ENCODE results near the gene REP15.
"Not testable (repeated sequence)": the region's sequence is repeated elsewhere in the genome, so short reads cannot be mapped to it uniquely, and the experiment has no call there.

The REP15 gene, protein sequence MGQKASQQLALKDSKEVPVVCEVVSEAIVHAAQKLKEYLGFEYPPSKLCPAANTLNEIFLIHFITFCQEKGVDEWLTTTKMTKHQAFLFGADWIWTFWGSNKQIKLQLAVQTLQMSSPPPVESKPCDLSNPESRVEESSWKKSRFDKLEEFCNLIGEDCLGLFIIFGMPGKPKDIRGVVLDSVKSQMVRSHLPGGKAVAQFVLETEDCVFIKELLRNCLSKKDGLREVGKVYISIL

DNA sequence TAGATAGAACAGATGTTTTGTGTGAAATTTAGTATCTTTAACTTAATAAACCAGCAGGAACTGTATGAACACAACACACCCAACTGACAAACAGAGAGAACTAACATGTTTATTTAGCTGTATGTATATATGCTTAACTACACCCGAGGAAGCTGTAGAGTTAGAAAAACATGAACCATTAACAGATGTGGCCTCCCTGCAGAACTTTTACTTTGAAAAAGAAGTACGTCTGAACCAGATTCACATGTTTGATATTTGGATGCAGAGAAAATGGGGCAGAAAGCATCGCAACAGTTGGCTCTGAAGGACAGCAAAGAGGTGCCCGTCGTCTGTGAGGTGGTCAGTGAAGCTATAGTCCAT is at the start of gene REP15:
REP15 (plus strand) TSS at position 155 of the 360 bp plus-strand sequence; CDS start at position 271, 116 bp downstream.
- DNase-seq (ENCODE audit: extremely low spot score): no peak
- TF ChIP-seq CTBP1 (IDR thresholded peaks at IDR 0.05; ENCODE audit: borderline replicate concordance) (no peak), SP1 (IDR thresholded peaks at IDR 0.05) (no peak), PKNOX1 (IDR thresholded peaks at IDR 0.05) (no peak), SUZ12 (IDR thresholded peaks at IDR 0.05) (no peak), FOXM1 (IDR thresholded peaks at IDR 0.05; ENCODE audit: borderline replicate concordance) (no peak)
- ChIA-PET POLR2A (no interaction called here), CTCF (interaction anchor here (0.6 kb wide), 1 partner anchor 21 kb away, joined by 3 read pairs; no protein-coding TSS in a partner anchor)

- ChIA-PET POLR2A (no interaction called here), CTCF (no interaction called here)
- no peak for DNase-seq (ENCODE audit: extremely low spot score)
- TF ChIP-seq PKNOX1 (IDR thresholded peaks at IDR 0.05) (no peak), CTBP1 (IDR thresholded peaks at IDR 0.05; ENCODE audit: borderline replicate concordance) (no peak), SUZ12 (IDR thresholded peaks at IDR 0.05) (no peak), HDGF (IDR thresholded peaks at IDR 0.05; ENCODE audit: borderline replicate concordance) (no peak), TARDBP (IDR thresholded peaks at IDR 0.05) (no peak), FOXM1 (IDR thresholded peaks at IDR 0.05; ENCODE audit: borderline replicate concordance) (no peak), FOXA1 (IDR thresholded peaks at IDR 0.05) (no peak), FOXK2 (IDR thresholded peaks at IDR 0.05) (no peak), BHLHE40 (IDR thresholded peaks at IDR 0.05; ENCODE audit: borderline replicate concordance) (no peak), LEF1 (IDR thresholded peaks at IDR 0.05; ENCODE audit: borderline replicate concordance) (no peak), L3MBTL2 (conservative IDR thresholded peaks at IDR 0.05) (no peak), ZNF384 (IDR thresholded peaks at IDR 0.05) (no peak), ELF4 (IDR thresholded peaks at IDR 0.05) (no peak), SP1 (IDR thresholded peaks at IDR 0.05) (no peak), NFRKB (IDR thresholded peaks at IDR 0.05) (no peak), ARNT (IDR thresholded peaks at IDR 0.05) (no peak)
Measured at GRCh38 chr12:27650011-27650410, 46.2 kb upstream of the REP15 start.

DNA sequence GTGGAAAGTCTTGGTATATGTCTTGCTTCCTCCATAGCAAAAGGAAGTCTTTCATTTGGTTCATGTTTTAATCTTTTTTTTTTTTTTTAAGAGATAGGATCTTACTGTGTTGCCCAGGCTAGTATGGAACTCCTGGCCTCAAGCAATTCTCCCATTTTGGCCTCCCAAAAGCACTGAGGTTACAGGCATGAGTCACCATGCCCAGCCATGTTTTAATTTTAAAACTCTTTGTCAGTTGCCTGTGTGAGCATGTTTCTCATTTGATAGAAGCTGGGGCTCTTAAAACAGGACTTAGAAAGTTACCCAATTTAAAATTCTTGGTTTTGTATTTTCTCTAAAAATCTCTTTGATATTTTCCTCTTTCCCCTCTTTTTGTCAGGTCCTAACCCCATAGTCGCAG is 45.0 kb upstream of the REP15 start:
- no peak for DNase-seq (ENCODE audit: extremely low spot score)
- CTCF ChIA-PET: no interaction called here
- no peak for TF ChIP-seq HDGF (IDR thresholded peaks at IDR 0.05; ENCODE audit: borderline replicate concordance)
- no peak for TF ChIP-seq CTBP1 (IDR thresholded peaks at IDR 0.05; ENCODE audit: borderline replicate concordance)
- TF ChIP-seq ARNT (IDR thresholded peaks at IDR 0.05): no peak
- TF ChIP-seq FOXA1 (IDR thresholded peaks at IDR 0.05): no peak
- no peak for TF ChIP-seq LEF1 (IDR thresholded peaks at IDR 0.05; ENCODE audit: borderline replicate concordance)
- TF ChIP-seq PKNOX1 (IDR thresholded peaks at IDR 0.05): no peak
- TF ChIP-seq FOXK2 (IDR thresholded peaks at IDR 0.05): no peak
- POLR2A ChIA-PET: no interaction called here

- DNase-seq (ENCODE audit: extremely low spot score): peak; percentile 66
- POLR2A ChIA-PET: no interaction called here
- TF ChIP-seq NFRKB (IDR thresholded peaks at IDR 0.05) (no peak), BHLHE40 (IDR thresholded peaks at IDR 0.05; ENCODE audit: borderline replicate concordance) (no peak)
- CTCF ChIA-PET: interaction anchor here (0.5 to 0.9 kb wide), 2 partner anchors 11 to 332 kb away, joined by 3 read pairs; no protein-coding TSS in a partner anchor
Measured at GRCh38 chr12:27652174-27652763, 44.0 kb upstream of the REP15 start.

- no peak for DNase-seq (ENCODE audit: extremely low spot score)
- POLR2A ChIA-PET: no interaction called here
- CTCF ChIA-PET: no interaction called here
- no peak for TF ChIP-seq SP1 (IDR thresholded peaks at IDR 0.05)
- TF ChIP-seq LEF1 (IDR thresholded peaks at IDR 0.05; ENCODE audit: borderline replicate concordance): no peak
- TF ChIP-seq ZNF384 (IDR thresholded peaks at IDR 0.05): no peak
- no peak for TF ChIP-seq ARNT (IDR thresholded peaks at IDR 0.05)
- TF ChIP-seq L3MBTL2 (conservative IDR thresholded peaks at IDR 0.05): no peak
- no peak for TF ChIP-seq CTBP1 (IDR thresholded peaks at IDR 0.05; ENCODE audit: borderline replicate concordance)
- no peak for TF ChIP-seq FOXK2 (IDR thresholded peaks at IDR 0.05)
- no peak for TF ChIP-seq NFRKB (IDR thresholded peaks at IDR 0.05)
- no peak for TF ChIP-seq BHLHE40 (IDR thresholded peaks at IDR 0.05; ENCODE audit: borderline replicate concordance)
- TF ChIP-seq TARDBP (IDR thresholded peaks at IDR 0.05): no peak
- no peak for TF ChIP-seq ELF4 (IDR thresholded peaks at IDR 0.05)
- TF ChIP-seq FOXA1 (IDR thresholded peaks at IDR 0.05): no peak
- TF ChIP-seq PKNOX1 (IDR thresholded peaks at IDR 0.05): no peak
- no peak for TF ChIP-seq HDGF (IDR thresholded peaks at IDR 0.05; ENCODE audit: borderline replicate concordance)
- no peak for TF ChIP-seq FOXM1 (IDR thresholded peaks at IDR 0.05; ENCODE audit: borderline replicate concordance)
- TF ChIP-seq SUZ12 (IDR thresholded peaks at IDR 0.05): no peak
Measured at GRCh38 chr12:27653661-27654060, 42.6 kb upstream of the REP15 start.

DNA sequence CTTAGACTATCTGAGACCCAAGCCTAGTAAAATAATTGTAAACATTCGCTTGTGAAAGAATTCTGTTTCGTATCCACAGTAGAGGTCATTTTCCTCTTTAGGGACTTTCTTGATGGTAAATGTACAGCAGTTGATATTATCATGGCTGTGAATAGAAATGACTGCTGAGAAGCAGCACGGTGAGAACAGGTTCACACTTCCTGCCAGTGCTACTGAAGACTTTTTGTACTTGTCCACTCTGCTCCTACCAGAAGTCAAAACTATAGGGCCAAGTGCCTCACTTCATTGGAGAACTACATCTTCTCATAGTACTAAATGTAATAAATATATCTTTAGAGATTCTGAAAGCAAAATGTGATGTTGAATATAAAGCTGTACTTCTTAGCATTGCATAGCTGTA is 40.8 kb upstream of the REP15 start:
- CTCF ChIA-PET; DNase-seq (ENCODE audit: extremely low spot score); POLR2A ChIA-PET: not testable (repeated sequence)
